Measurements from ENCODE around the gene KRTAP10-2.

Gene KRTAP10-2

DNA sequence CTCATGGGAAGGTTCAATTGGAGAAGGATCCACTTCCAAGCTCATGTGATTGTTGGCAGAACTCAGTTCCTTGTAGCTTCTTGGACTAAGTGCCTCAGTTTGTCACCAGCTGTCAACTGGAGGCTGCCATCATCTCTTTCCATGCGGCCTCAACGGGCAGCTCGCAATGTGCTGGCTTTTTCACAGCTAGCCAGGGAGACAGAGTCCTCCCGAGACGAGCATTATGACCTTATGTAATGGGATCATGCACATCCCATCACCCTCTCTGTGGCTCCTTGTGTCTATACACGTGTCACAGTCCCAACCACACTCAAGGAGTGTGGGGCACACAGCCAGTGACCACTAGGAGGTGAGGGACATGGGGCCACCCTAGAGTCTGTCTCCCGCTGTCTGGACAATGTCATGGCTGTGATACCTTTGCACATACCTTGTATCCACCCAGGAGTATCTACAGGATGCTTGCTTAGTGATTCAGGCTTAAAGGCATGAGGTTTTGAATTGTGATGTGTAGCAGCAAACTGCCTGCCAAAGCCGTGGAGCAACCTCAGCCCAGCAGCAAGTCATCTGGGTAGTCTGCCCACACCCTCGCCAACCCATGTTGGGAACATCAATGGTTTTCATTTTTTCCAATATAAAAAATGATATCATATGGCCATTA is 44.9 kb upstream of the KRTAP10-2 start:
- H3K79me2 ChIP-seq, result no peaks in the 10 kb centered on the region
- no peaks in the 10 kb centered on the region for H3K27me3 ChIP-seq (ENCODE audit: control insufficient read depth, insufficient read depth, low read length)
- TF ChIP-seq, protein P1, sequence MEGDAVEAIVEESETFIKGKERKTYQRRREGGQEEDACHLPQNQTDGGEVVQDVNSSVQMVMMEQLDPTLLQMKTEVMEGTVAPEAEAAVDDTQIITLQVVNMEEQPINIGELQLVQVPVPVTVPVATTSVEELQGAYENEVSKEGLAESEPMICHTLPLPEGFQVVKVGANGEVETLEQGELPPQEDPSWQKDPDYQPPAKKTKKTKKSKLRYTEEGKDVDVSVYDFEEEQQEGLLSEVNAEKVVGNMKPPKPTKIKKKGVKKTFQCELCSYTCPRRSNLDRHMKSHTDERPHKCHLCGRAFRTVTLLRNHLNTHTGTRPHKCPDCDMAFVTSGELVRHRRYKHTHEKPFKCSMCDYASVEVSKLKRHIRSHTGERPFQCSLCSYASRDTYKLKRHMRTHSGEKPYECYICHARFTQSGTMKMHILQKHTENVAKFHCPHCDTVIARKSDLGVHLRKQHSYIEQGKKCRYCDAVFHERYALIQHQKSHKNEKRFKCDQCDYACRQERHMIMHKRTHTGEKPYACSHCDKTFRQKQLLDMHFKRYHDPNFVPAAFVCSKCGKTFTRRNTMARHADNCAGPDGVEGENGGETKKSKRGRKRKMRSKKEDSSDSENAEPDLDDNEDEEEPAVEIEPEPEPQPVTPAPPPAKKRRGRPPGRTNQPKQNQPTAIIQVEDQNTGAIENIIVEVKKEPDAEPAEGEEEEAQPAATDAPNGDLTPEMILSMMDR (IDR thresholded peaks at IDR 0.05), result no peak
- no peak overlapping the region for H3K9ac ChIP-seq
- no peak overlapping the region for H2AFZ ChIP-seq
- H3K4me2 ChIP-seq (ENCODE audit: low read length), result no peak overlapping the region
- no peak overlapping the region for H3K4me3 ChIP-seq (ENCODE audit: low read depth, low read length)
- no peak overlapping the region for H3K27ac ChIP-seq
- no peaks in the 10 kb centered on the region for H3K36me3 ChIP-seq (ENCODE audit: control insufficient read depth, insufficient read depth, low read length)
- H3K9me3 ChIP-seq (ENCODE audit: control insufficient read depth, low read length), result no peaks in the 10 kb centered on the region
- H3K4me1 ChIP-seq, result no peaks in the 10 kb centered on the region

GRCh38 chr21:44595524-44595923 is 44.2 kb upstream of the KRTAP10-2 start:
- H3K9me3 ChIP-seq (ENCODE audit: control insufficient read depth, low read length), result no peaks in the 10 kb centered on the region
- TF ChIP-seq, protein P1 (IDR thresholded peaks at IDR 0.05), result no peak
- H3K27me3 ChIP-seq (ENCODE audit: control insufficient read depth, insufficient read depth, low read length), result no peaks in the 10 kb centered on the region
- H3K9ac ChIP-seq, result no peak overlapping the region
- H3K4me3 ChIP-seq (ENCODE audit: low read depth, low read length), result no peak overlapping the region
- no peak overlapping the region for H3K27ac ChIP-seq
- H3K36me3 ChIP-seq (ENCODE audit: control insufficient read depth, insufficient read depth, low read length), result no peaks in the 10 kb centered on the region
- no peak overlapping the region for H2AFZ ChIP-seq
- H3K79me2 ChIP-seq, result no peaks in the 10 kb centered on the region
- H3K4me1 ChIP-seq, result no peaks in the 10 kb centered on the region
- no peak overlapping the region for H3K4me2 ChIP-seq (ENCODE audit: low read length)

DNA sequence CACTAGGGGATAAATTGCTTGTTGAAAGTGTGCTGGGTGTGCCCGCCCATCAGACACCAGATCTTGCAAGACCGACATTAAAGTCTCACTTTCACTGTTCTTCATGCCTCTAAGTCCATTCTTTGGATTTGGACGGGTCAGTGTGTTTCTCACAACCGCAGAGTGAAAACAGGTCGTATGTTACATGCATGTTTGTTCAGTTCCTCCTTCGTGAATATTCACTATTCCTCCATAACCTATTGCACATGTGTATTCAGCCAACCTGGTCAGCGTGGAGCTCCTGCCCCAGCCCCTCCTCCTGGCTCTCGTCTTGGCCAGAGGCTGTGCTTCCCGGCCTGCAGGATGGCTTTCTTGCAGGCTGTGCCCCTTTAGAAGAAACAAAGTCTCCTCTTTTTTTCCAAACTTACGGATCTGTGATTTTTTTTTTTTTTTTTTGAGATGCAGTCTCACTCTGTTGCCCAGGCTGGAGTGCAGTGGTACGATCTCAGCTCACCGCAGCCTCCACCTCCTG is 43.2 kb upstream of the KRTAP10-2 start:
- no peak overlapping the region for H3K27ac ChIP-seq
- no peak overlapping the region for H3K9ac ChIP-seq
- H3K36me3 ChIP-seq (ENCODE audit: control insufficient read depth, insufficient read depth, low read length), result no peaks in the 10 kb centered on the region
- H3K4me2 ChIP-seq (ENCODE audit: low read length), result no peak overlapping the region
- H3K4me3 ChIP-seq (ENCODE audit: low read depth, low read length), result no peak overlapping the region
- no peaks in the 10 kb centered on the region for H3K4me1 ChIP-seq
- TF ChIP-seq, protein P1 (IDR thresholded peaks at IDR 0.05), result no peak
- H3K27me3 ChIP-seq (ENCODE audit: control insufficient read depth, insufficient read depth, low read length), result no peaks in the 10 kb centered on the region
- no peaks in the 10 kb centered on the region for H3K9me3 ChIP-seq (ENCODE audit: control insufficient read depth, low read length)
- H3K79me2 ChIP-seq, result no peaks in the 10 kb centered on the region
- no peak overlapping the region for H2AFZ ChIP-seq

DNA sequence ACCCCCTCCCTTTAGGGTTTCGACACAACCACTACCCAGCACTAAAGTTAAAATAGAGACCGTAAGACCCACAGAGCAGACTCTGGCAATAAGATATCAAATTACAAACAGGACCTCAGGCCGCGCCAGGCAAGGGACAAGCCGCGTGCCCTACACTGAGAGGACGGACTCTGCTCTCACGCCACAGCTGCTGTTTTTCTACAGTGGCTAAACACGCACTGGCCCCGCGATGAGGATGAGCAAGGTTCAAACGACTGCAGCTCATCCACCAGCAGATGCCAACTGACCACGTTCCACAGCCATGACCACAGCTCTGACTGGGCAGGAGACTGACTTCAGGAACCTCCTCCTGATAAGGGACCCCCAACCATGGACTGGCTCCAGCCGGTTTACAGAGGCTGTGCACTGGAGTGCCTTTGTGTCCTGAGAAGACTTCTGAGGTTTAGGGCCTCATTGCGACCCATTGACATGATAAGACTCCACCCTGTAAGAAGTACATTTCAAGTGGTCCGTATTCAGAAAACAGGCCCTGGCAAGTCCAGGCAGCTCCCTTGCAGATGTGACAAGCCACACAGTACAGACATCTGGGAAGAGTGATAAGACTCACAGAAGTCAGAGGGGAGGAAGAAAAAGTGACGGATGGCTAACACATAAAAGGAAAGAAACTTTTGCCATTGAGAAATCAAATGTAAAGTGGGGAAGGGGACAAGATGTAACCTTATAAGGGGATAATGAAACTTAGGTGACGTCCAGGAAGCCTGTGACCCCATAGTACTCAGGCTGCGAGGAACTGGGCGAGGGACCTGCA is 42.5 kb upstream of the KRTAP10-2 start:
- no peak overlapping the region for H3K4me2 ChIP-seq (ENCODE audit: low read length)
- no peak overlapping the region for H3K27ac ChIP-seq
- no peaks in the 10 kb centered on the region for H3K79me2 ChIP-seq
- TF ChIP-seq, protein P1 (IDR thresholded peaks at IDR 0.05), result no peak
- no peaks in the 10 kb centered on the region for H3K27me3 ChIP-seq (ENCODE audit: control insufficient read depth, insufficient read depth, low read length)
- H3K9me3 ChIP-seq (ENCODE audit: control insufficient read depth, low read length), result no peaks in the 10 kb centered on the region
- H2AFZ ChIP-seq, result no peak overlapping the region
- no peaks in the 10 kb centered on the region for H3K4me1 ChIP-seq
- H3K4me3 ChIP-seq (ENCODE audit: low read depth, low read length), result no peak overlapping the region
- H3K9ac ChIP-seq, result no peak overlapping the region
- H3K36me3 ChIP-seq (ENCODE audit: control insufficient read depth, insufficient read depth, low read length), result no peaks in the 10 kb centered on the region

All from parathyroid adenoma (tissue), 2 donors.